ENCODE data around the gene MAGED2.
"Not testable (repeated sequence)": the region's sequence is repeated elsewhere in the genome, so short reads cannot be mapped to it uniquely, and the experiment has no call there.

Gene MAGED2, protein sequence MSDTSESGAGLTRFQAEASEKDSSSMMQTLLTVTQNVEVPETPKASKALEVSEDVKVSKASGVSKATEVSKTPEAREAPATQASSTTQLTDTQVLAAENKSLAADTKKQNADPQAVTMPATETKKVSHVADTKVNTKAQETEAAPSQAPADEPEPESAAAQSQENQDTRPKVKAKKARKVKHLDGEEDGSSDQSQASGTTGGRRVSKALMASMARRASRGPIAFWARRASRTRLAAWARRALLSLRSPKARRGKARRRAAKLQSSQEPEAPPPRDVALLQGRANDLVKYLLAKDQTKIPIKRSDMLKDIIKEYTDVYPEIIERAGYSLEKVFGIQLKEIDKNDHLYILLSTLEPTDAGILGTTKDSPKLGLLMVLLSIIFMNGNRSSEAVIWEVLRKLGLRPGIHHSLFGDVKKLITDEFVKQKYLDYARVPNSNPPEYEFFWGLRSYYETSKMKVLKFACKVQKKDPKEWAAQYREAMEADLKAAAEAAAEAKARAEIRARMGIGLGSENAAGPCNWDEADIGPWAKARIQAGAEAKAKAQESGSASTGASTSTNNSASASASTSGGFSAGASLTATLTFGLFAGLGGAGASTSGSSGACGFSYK

DNA sequence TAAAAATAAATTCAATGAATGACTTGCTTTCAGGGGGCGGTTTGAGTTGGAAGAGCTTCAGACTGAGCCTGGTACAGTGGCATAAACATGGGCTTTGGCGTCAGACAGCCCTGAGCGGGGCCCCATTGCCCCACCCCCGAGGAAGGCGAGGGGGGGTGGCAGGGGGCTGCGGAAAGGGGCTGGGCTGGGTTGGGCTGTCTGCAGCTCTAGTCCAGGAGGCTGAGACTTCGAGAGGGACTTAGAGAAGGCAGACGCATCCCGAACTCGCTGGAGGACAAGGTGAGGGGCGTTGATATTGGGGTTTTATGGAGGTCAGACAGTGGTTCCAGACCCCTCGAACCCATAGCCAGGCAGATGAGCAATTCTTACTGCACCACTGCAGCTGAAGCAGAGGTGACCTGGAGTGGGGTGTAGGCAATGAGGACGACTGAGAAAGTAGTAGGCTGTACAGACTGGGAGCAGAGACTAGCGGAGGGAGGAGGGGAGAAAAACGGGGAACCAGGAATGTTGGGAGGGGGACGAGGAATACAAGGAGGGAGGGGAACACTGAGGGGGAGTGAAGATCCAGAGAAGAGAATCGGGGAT lies at the start of gene MAGED2:
Gene MAGED2 (plus strand): TSS at position 222 of the 585 bp plus-strand sequence. CDS start 1,587 bp downstream, outside the sequence.
- H3K27me3 ChIP-seq (ENCODE audit: control insufficient read depth, insufficient read depth, low read length), result peaks cover 6% of the 10 kb centered on the region
- no peaks in the 10 kb centered on the region for H3K36me3 ChIP-seq (ENCODE audit: control insufficient read depth, insufficient read depth, low read length)
- H3K9me3 ChIP-seq (ENCODE audit: control insufficient read depth, low read length), result no peaks in the 10 kb centered on the region
- H3K4me1 ChIP-seq (ENCODE audit: control insufficient read depth, insufficient read depth, low read length), result peaks cover 20% of the 10 kb centered on the region
- H3K9ac ChIP-seq (ENCODE audit: low read length), result peak within 1 kb of the TSS; percentile 76
- peak within 1 kb of the TSS; percentile 62 for H3K4me3 ChIP-seq (ENCODE audit: low read length)

DNA sequence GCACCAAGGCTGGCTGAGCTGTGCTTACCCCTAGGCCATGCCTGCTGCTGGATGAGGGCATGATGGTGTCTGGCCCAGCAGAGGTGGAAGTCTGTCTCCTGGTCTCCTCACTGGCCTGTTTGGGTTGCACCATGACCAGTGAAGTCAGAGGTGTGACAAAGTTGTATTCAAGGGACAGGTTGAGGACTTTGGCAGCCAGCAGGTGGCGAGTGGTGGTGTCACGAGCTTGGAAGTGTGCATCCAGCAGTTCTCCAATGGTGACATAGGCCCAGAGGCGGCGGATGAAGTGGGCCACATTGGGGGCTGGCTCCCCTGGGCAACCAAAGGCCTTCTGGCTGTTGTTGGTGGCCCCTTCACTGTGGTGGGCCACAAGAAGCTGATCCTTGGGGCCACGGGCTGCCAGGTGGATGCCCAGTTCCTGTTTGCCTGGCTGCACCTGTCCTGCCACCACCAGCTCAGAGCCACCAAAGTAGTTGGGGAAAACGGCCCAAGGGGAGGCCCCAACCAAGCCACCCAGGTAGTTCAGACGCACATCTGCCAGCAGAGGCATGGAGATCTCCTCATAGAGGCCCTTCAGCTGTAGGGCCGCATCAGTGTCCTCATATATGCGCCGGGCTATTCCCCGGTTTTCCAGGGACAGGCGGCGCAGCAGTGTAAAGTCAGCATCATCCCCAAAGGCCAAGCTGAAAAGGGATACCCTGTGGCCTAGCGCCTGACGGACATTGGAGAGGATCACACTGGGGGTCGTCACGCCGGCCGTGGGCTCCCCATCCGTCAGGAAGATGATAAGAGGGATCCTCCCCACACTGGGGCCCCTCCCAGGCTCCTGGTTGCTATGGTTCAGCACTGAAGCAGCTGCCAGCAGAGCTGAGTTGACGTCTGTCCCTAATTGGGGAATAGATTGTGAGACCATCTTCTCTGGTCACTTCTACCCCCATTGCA lies 49.2 kb upstream of the MAGED2 start:
- no peak overlapping the region for H3K4me3 ChIP-seq (ENCODE audit: low read length)
- no peaks in the 10 kb centered on the region for H3K36me3 ChIP-seq (ENCODE audit: control insufficient read depth, insufficient read depth, low read length)
- H3K9me3 ChIP-seq (ENCODE audit: control insufficient read depth, low read length), result no peaks in the 10 kb centered on the region
- H3K4me1 ChIP-seq (ENCODE audit: control insufficient read depth, insufficient read depth, low read length), result no peaks in the 10 kb centered on the region
- H3K27me3 ChIP-seq (ENCODE audit: control insufficient read depth, insufficient read depth, low read length), result no peaks in the 10 kb centered on the region
- H3K9ac ChIP-seq (ENCODE audit: low read length), result no peak overlapping the region

DNA sequence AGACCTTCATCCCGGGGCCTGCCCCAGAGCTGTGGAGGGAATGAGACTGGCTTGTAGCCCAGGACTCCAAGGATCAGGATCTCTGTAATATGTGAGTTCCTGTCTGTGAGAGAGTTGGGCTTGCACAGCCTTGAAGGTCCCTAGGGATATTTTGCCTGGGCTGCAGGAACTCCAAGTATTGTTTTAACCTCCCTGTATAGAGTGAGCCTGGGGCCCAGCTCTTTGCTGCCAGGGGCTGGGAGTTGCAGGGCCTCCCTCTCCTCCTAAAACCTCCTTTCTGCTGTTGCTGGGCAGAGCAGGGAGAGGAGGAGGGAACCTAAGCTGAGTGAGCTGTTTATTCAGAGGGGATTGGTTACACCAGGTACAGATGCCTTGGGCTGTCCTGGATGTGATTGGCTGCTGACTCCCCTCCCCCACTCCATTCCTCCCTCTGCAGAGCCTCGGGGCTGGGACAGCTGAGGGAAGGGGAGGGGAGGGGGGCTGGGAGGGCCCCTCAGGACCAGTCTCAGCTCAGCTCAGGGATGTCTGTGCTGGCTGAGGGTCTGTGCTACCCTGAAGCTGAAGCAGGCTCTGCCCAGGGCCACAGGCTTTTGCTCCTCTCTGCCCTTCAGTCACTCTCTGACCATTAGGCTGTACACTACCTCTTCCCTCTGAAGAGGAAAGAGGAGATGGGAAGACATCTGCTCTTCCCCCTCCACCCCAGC lies 33.0 kb upstream of the MAGED2 start:
- H3K9ac ChIP-seq (ENCODE audit: low read length); H3K4me1 ChIP-seq (ENCODE audit: control insufficient read depth, insufficient read depth, low read length); H3K9me3 ChIP-seq (ENCODE audit: control insufficient read depth, low read length); H3K36me3 ChIP-seq (ENCODE audit: control insufficient read depth, insufficient read depth, low read length); H3K27me3 ChIP-seq (ENCODE audit: control insufficient read depth, insufficient read depth, low read length); H3K4me3 ChIP-seq (ENCODE audit: low read length): not testable (repeated sequence)

DNA sequence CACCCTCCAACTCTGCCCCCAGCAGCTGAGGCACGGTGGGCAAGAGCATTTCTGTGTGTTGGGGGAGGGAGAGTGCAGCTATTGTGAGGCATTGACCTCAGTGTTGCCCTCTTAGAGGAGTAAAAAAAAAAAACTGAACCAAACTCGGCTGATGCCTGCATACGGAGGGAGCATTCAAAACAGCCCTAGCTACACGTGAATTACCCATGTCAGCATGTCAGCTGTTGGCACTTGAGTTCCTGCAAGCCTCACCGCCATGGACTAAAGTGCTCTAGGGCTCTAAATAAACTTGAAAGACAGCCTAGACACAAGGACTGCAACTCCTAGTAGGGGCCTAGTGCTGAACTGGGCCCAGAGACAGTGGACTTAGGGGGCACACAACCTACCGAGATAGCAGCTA lies 31.5 kb upstream of the MAGED2 start:
- Histone ChIP-seq H3K4me3 (ENCODE audit: low read length) (no peak overlapping the region), H3K9ac (ENCODE audit: low read length) (no peak overlapping the region), H3K36me3 (ENCODE audit: control insufficient read depth, insufficient read depth, low read length) (no peaks in the 10 kb centered on the region), H3K4me1 (ENCODE audit: control insufficient read depth, insufficient read depth, low read length) (no peaks in the 10 kb centered on the region), H3K9me3 (ENCODE audit: control insufficient read depth, low read length) (no peaks in the 10 kb centered on the region), H3K27me3 (ENCODE audit: control insufficient read depth, insufficient read depth, low read length) (no peaks in the 10 kb centered on the region)

DNA sequence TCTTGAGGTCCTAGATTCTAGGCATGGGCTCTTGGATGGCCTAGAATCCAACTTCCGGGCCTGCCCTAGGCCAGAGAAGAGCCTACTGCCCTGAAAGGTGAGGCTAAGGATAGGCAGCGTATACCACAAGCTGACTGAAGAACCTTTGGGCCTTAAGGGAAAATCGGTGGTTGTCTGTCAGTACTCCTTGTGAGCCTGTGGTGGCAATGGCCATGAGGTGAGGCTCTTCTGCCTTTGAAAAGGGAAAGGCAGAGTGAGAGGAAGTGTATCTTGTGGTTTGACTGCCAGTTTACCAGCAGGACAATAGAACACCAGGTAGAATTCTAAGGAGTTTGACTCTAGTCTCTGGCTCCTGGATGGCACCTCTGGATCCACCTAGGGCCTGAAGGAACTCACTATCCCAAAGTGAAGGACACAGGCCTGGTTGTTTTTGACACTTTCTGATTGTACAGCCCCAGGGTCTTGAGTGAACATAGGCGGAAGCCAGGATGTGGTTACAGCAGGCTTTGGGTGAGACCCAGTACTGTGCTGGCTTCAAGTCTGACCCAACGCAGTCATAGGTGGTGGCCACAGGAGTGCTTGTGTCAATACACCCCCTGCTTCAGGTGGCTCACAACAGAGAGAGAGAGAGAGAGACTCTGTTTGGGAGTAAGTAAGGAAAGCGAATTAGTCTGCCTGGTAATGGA lies 30.4 kb upstream of the MAGED2 start:
- no peak overlapping the region for H3K9ac ChIP-seq (ENCODE audit: low read length)
- no peaks in the 10 kb centered on the region for H3K27me3 ChIP-seq (ENCODE audit: control insufficient read depth, insufficient read depth, low read length)
- no peaks in the 10 kb centered on the region for H3K9me3 ChIP-seq (ENCODE audit: control insufficient read depth, low read length)
- no peaks in the 10 kb centered on the region for H3K4me1 ChIP-seq (ENCODE audit: control insufficient read depth, insufficient read depth, low read length)
- no peak overlapping the region for H3K4me3 ChIP-seq (ENCODE audit: low read length)
- no peaks in the 10 kb centered on the region for H3K36me3 ChIP-seq (ENCODE audit: control insufficient read depth, insufficient read depth, low read length)

DNA sequence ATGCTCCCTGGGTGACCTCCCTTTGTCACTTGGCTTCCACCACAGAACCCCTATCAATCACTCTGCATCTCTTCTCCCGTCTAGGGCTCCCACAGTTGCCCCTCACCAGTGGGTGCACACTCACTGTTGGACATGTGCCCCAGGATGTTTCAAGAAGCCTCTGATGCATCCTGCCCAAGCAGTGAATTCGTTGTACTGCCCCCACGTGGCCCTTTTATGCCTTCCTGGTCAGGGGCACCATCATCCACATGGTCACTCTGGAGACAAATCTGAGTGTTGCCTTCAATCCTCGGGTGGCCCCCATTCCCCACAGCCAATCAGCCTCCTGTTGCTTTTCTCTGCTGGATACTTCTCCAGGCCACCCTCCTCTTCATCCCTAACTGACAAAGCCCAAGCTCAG lies 21.6 kb upstream of the MAGED2 start:
- Histone ChIP-seq H3K27me3 (ENCODE audit: control insufficient read depth, insufficient read depth, low read length) (no peaks in the 10 kb centered on the region), H3K9me3 (ENCODE audit: control insufficient read depth, low read length) (no peaks in the 10 kb centered on the region), H3K36me3 (ENCODE audit: control insufficient read depth, insufficient read depth, low read length) (no peaks in the 10 kb centered on the region), H3K4me1 (ENCODE audit: control insufficient read depth, insufficient read depth, low read length) (no peaks in the 10 kb centered on the region), H3K9ac (ENCODE audit: low read length) (no peak overlapping the region), H3K4me3 (ENCODE audit: low read length) (no peak overlapping the region)

DNA sequence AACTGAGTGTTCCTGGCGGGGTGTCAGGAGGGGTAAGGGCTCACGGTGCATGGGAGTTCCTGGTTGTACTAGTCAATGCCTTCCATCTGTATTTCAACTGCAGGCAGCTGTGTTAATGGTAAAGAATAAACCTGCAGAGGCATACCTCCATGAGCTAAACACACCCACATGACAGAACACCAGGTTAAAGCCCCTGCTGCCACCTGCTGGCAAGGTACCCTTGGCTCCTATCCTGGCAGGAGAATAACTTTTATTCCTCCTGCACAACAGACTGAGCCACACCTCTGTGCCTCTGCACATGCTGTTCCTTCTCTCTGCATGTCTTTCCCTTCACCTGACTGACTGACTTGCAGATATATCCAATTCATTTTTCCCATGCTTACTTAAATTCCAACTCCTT lies 20.6 kb upstream of the MAGED2 start:
- H3K27me3 ChIP-seq (ENCODE audit: control insufficient read depth, insufficient read depth, low read length), result no peaks in the 10 kb centered on the region
- H3K9me3 ChIP-seq (ENCODE audit: control insufficient read depth, low read length), result no peaks in the 10 kb centered on the region
- H3K36me3 ChIP-seq (ENCODE audit: control insufficient read depth, insufficient read depth, low read length), result no peaks in the 10 kb centered on the region
- no peak overlapping the region for H3K9ac ChIP-seq (ENCODE audit: low read length)
- no peak overlapping the region for H3K4me3 ChIP-seq (ENCODE audit: low read length)
- H3K4me1 ChIP-seq (ENCODE audit: control insufficient read depth, insufficient read depth, low read length), result no peaks in the 10 kb centered on the region

DNA sequence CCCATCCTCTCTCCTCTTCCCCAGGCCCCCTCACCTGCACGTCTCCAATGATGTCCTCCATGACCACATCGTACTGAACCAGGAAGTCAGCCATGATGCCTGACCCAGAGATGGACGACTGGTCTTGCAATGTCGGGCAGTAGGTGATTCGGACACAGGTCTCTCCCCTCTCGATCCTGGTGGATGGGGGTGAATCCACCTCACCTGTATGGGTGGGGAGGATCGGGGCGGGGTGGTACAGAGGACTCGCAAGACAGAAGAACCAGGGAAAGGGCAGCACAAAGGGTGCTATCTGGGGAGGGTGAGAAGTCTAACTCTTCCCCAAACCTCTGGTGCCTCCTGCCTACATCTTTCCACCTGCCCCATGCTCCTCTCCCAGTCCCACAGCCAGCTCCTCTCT lies 19.1 kb upstream of the MAGED2 start:
- Histone ChIP-seq H3K27me3 (ENCODE audit: control insufficient read depth, insufficient read depth, low read length) (no peaks in the 10 kb centered on the region), H3K4me3 (ENCODE audit: low read length) (no peak overlapping the region), H3K4me1 (ENCODE audit: control insufficient read depth, insufficient read depth, low read length) (no peaks in the 10 kb centered on the region), H3K36me3 (ENCODE audit: control insufficient read depth, insufficient read depth, low read length) (no peaks in the 10 kb centered on the region), H3K9ac (ENCODE audit: low read length) (no peak overlapping the region), H3K9me3 (ENCODE audit: control insufficient read depth, low read length) (no peaks in the 10 kb centered on the region)

DNA sequence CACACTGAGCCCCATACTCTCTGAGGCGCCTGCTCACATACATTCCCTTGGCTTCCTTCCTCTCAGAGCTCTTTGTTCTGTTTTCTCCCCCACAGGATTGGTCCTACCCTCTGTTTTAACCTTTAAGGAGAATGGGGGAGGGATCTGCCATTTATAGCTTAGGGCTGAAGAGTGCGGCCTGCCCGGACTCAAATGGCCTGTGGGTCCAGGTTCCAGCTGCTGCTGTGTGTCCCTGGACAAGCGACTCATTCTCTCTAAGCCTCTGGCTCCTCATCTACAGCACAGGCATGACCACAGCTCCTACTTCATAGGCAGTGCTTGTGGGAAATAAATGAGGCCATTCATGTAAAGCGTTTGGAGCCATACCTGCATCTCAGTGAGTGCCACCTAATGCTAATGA lies 18.1 kb upstream of the MAGED2 start:
- not testable (repeated sequence) for H3K9me3 ChIP-seq (ENCODE audit: control insufficient read depth, low read length); H3K4me1 ChIP-seq (ENCODE audit: control insufficient read depth, insufficient read depth, low read length); H3K4me3 ChIP-seq (ENCODE audit: low read length); H3K36me3 ChIP-seq (ENCODE audit: control insufficient read depth, insufficient read depth, low read length); H3K9ac ChIP-seq (ENCODE audit: low read length); H3K27me3 ChIP-seq (ENCODE audit: control insufficient read depth, insufficient read depth, low read length)

DNA sequence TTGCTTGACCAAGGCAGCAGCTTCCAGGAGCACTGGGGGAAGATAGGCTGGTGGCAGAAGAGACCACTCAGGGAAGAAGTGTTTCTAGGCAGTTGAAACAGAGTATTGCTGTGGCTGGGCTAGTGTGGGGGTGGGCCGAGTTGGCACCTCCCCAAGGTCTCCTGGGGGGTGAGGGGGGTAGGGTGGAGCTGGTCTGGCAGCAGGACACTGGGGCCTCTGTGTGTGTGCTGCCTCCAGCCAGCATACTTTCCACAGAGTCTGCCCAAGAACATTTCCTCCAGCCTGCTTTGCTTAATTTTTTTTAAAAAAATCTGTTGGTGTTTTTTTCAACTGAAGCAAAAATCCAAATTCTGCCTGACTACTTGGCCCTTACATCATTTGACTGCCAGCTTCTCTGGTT lies 13.5 kb upstream of the MAGED2 start:
- Histone ChIP-seq H3K36me3 (ENCODE audit: control insufficient read depth, insufficient read depth, low read length) (no peaks in the 10 kb centered on the region), H3K4me3 (ENCODE audit: low read length) (no peak overlapping the region), H3K4me1 (ENCODE audit: control insufficient read depth, insufficient read depth, low read length) (no peaks in the 10 kb centered on the region), H3K9ac (ENCODE audit: low read length) (no peak overlapping the region), H3K27me3 (ENCODE audit: control insufficient read depth, insufficient read depth, low read length) (no peaks in the 10 kb centered on the region), H3K9me3 (ENCODE audit: control insufficient read depth, low read length) (no peaks in the 10 kb centered on the region)

DNA sequence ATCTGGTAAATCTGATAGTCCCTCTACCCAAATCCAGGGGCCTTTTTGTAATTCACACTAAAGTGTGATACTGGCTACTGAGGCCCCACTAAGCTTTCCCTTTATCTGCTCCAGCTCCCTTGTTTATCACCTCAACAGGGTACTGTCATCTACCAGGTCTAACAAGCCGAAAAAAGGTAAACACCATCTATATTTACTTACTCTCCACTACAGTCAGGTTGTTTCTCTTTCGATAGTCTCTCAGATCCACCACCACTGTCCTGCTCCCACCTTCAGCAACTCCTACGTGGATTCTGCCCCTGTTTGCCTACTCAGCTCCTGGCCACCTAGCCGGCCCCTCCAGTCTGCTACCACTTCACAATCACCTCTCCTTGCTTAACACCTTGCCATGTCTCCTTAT lies 12.8 kb upstream of the MAGED2 start:
- H3K36me3 ChIP-seq (ENCODE audit: control insufficient read depth, insufficient read depth, low read length), result no peaks in the 10 kb centered on the region
- no peaks in the 10 kb centered on the region for H3K27me3 ChIP-seq (ENCODE audit: control insufficient read depth, insufficient read depth, low read length)
- H3K4me1 ChIP-seq (ENCODE audit: control insufficient read depth, insufficient read depth, low read length), result no peaks in the 10 kb centered on the region
- H3K9ac ChIP-seq (ENCODE audit: low read length), result no peak overlapping the region
- no peaks in the 10 kb centered on the region for H3K9me3 ChIP-seq (ENCODE audit: control insufficient read depth, low read length)
- H3K4me3 ChIP-seq (ENCODE audit: low read length), result no peak overlapping the region

All from mucosa of stomach (tissue), 1 donor.